GM12891 (cell line): ENCODE measurements around the gene DGCR8.

Experiments
- POLR2A ChIP-seq: IDR thresholded peaks from 2 replicates; pipeline ENCODE4 v1.6.1; 2011; ENCODE audit warnings: low read depth, low read length, control low read depth
- POLR2AphosphoS5 ChIP-seq: IDR thresholded peaks from 2 replicates; pipeline ENCODE4 v1.6.1; 2011; ENCODE audit warnings: low read depth, low read length, control low read depth
- SPI1 ChIP-seq: IDR thresholded peaks from 2 replicates; pipeline ENCODE4 v1.6.1; 2011; ENCODE audit warnings: low read depth, low read length, control low read depth
- TAF1 ChIP-seq: IDR thresholded peaks from 2 replicates; pipeline ENCODE4 v1.6.1; 2011; ENCODE audit warnings: low read depth, low read length, control low read depth

DNA sequence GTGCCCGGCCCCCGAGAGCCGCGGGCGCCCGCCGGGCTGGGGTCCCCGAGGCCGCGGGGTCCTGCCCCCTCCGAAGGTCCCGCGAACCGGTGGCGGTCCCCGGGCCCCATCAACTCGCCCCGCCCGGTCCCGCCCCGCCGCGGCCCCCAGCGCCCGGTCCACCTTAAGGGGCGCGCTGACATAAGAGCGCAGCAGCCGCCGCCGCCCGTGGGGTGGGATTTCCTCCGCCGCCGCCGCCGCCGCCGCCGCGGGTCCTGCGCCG is 51.5 kb downstream of the DGCR8 start, which contains the start of gene ZDHHC8:
- TF ChIP-seq POLR2A: no peak
- no peak for TF ChIP-seq TAF1
- no peak for TF ChIP-seq SPI1
- no peak for TF ChIP-seq POLR2AphosphoS5
